T-helper 1 cell (primary cell): ENCODE measurements around the gene CCDC54.

Source experiments
- DNase-seq, 5 donors: peaks; one replicate each; pipeline ENCODE4 v3.0.0-alpha.2; 2012 to 2020

Gene CCDC54

GRCh38 chr3:107394502-107394901 is 17.3 kb downstream of the CCDC54 start:
- no peak for DNase-seq

- no peak for DNase-seq
Observed at GRCh38 chr3:107395066-107395465, 17.8 kb downstream of the CCDC54 start.

GRCh38 chr3:107401301-107401700 is 24.1 kb downstream of the CCDC54 start:
- DNase-seq = no peak

DNA sequence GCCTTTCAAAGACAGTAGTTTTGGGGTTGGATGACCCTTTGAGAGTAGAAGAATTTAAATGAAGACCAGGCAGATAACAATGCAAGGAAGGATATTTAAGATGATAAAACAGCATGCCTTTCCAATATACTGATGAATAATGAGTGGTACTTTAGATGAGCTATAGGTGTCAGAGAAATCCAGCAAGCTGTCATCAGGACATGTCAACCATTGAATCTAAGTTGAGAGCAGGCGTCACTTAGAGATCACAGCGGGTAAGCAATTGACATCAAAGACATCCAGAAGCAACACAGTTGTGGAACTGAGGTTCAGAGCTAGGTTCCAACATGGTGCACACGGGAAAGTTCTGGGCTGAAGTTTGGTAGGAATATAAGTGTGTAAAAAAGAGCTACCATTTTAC is 25.0 kb downstream of the CCDC54 start:
- DNase-seq = no peak

GRCh38 chr3:107404727-107405469 is 27.7 kb downstream of the CCDC54 start:
- DNase-seq = no peak

DNA sequence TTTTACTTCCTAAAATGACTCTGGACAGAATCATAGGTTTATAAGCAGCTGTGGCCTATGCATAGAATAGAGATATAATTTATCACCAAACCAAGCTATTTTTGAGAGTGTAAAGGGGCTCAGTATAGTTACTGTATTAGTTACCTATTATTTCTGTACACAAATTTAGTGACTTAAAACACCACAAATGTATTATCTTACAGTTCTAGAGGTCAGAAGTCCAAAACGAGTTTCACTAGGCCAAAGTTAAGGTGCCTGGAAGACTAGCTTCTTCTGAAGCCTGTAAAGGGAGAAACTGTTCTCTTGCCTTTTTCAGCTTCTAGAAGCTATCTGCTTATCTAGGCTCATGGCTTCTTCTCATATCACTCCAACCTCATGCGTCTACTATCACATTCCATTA is 30.1 kb downstream of the CCDC54 start:
- DNase-seq = no peak

- DNase-seq = no peak
Observed at GRCh38 chr3:107408513-107408912, 31.3 kb downstream of the CCDC54 start.

DNA sequence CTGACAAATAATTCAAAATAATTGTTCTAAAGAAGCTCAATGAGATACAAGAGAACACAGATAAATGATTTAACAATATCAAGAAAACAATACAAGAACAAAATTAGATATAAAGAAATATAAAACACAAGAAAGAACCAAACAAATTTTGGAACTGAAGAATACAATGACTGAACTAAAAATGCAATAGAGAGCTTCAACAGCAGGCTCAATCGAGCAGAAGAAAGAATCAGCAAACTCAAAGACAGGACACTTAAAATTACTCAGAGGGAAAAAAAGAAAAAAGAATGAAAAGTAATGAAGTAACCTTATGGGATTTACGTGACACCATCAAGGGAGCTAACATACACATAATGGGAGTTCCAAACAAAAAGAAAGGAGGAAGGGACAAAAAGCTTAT is 32.1 kb downstream of the CCDC54 start:
- DNase-seq = no peak

DNA sequence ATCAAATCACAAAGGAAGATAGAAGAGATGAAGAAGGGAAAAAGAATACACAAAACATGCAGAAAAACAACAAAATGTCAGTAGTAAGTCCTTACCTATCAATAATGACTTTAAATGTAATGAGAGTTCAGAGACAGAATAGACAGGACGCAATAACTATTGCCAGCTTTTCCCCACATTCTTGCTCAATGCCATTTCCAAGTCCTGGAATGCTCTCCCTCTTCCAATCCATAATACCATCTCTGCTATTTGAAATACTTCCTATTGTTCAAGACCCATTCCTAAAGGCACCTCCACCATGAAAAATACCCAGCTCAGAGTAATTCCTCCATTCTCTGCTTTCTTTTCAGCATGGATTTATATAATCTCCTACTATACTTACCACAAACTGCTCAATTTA is 33.4 kb downstream of the CCDC54 start:
- DNase-seq = no peak

- no peak for DNase-seq
Observed at GRCh38 chr3:107411056-107411455, 33.8 kb downstream of the CCDC54 start.

- DNase-seq = no peak
Observed at GRCh38 chr3:107411779-107412178, 34.5 kb downstream of the CCDC54 start.

DNA sequence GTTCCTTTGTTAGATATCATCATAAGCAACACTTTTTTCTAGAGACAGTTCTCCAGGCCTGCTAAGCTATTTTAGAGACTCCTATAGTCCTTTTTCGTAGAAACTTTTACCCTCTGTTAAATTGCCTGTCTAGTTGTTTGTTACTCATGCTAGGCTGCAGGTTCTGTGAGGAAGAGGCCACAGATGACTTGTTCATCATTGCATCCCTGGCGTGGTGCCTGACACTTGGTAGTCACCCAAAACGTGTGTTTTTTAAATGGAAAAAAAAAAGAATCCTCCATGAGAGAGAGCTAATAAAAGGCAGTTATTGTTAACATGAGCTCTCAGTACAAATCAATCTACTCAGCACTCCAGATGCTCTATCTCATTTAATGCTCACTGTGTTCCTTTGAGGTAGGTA is 35.1 kb downstream of the CCDC54 start:
- DNase-seq = no peak

DNA sequence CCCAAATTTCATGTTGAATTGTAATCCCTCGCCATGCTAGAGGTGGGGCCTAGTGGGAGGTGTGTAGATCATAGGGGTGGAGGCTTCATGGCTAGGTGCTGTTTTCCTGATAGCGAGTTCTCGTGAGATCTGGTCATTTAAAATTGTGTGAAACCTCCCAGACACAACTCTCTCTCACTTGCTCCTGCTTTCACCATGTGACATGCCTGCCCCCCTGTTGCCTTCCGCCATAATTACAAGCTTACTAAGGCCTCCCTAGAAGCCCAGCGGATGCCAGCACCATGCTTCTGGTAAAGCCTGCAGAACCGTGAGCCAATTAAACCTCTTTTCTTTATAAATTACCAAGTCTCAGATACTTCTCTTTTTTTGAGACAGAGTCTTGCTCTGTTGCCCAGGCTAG is 36.0 kb downstream of the CCDC54 start:
- DNase-seq = no peak

DNA sequence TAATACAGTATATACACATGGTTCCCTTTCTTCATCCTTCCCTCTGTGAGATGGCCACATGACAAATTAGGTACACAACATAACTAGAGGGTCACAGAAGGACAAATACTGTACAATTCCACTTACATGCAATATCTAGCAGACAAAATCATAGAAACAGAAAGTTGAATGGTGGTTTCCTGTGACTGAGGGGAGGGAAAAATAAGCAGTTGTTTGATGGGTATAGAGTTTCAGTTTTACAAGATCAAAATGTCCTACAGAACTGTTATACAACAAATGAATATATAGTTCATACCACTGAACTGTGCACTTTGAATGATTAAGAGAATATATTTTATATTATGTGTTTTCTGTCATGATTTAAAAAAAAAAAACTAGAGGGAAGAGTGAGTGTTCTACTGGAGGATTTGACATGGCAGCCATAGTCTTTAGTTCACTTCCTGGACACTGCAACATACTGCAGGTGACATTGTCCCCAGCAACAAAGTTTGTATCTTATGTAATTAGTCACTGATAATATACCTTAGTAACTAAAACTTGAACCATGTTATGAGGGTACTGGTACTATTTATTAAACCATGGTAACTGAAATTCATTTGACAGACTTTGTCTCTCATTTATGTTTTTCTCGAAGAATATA is 37.2 kb downstream of the CCDC54 start:
- DNase-seq = peak in 1 of 5 donors; percentile 33

DNA sequence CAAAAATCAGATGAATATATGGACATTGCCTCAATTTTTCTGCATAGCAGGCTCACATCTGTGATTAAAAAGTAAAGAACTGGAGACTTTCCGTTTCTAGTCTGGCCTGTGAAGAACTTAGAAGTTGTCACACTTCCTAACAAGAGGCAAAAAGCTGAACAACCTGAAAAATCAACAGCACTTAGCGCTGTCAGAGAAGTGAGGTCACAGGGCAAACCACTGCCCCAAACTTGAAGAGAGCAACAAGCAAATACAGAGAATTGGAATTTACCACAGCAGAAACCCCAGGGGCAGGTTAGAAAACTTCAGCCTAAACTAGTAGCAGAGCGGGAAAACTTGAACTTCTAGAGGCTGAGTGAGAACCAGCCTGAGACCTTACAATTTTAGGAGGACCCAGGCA is 38.9 kb downstream of the CCDC54 start:
- no peak for DNase-seq

- no peak for DNase-seq
Observed at GRCh38 chr3:107416886-107417285, 39.6 kb downstream of the CCDC54 start.

DNA sequence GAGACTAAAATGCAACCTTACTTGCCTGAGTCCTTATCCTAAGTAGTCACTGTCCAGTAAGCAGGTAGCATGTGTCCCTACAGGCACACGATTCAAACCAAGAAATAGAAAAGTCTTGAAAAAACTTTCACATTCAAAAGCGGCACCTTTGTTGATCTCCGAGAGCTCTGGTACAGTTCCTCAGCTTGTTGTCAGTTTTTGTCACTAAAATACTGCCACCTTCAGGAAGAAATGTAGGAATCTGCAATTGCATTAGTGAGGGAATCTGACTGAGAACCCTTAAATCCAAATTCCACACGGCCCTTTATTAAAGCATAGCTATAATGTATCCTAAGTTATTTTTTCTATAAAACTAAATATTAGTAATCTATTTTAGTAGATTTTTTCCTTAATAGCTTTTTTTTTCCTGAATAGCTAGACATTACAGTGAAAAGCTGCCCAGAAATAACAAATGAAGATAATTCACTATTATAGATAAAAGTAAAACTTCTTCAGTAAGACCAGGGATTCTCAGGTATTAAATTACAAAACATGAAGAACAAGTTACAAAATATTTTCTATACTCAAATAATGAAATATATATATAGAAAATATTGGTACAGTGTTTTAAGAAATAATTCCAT is 44.0 kb downstream of the CCDC54 start:
- peak in 1 of 5 donors; percentile 57 for DNase-seq

DNA sequence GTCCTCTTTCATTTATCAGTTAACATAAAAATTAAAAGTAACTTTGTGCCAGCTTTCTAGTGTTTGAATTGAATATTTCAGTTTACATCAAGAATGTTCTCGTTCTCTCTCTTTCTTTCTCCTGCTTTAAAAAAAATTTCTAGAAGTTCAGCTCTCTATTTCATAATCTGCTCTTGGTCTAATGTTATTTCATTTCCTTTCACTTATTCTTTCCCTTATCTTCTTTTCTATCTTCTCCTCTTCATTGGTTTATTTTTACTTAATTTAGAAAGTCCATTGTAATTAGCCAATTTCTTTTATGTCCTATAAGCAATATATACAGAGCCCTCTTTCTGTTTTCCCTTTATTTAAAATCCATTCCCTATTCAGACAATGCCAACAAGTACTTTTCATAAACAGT is 44.6 kb downstream of the CCDC54 start:
- no peak for DNase-seq

- DNase-seq = no peak
Observed at GRCh38 chr3:107425033-107425432, 47.8 kb downstream of the CCDC54 start.

DNA sequence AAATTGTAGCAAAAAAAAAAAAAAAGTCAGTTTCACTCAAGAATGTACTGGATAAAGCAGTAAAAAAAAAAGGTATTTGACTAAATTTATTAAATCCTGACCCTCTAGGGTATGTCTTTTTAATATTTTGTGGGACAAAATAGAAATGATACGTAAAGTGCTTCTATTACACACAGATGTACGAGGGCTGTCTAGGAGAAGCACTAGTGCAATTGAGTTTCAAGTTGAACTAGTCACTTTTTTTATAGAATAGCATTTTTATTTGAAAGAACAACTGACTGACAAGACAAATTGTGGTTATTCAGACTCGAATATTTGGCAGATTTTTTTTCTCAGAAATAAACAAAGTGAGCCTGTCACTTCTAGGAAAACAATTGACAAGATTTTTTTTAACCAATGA is 49.0 kb downstream of the CCDC54 start:
- DNase-seq = no peak
